COLO829 (cell line): ENCODE data around the gene WIZ.

ENCODE experiments used
- DNase-seq: peaks from one replicate; pipeline ENCODE4 v3.0.0; 2012; ENCODE audit warnings: low spot score

The WIZ gene

DNA sequence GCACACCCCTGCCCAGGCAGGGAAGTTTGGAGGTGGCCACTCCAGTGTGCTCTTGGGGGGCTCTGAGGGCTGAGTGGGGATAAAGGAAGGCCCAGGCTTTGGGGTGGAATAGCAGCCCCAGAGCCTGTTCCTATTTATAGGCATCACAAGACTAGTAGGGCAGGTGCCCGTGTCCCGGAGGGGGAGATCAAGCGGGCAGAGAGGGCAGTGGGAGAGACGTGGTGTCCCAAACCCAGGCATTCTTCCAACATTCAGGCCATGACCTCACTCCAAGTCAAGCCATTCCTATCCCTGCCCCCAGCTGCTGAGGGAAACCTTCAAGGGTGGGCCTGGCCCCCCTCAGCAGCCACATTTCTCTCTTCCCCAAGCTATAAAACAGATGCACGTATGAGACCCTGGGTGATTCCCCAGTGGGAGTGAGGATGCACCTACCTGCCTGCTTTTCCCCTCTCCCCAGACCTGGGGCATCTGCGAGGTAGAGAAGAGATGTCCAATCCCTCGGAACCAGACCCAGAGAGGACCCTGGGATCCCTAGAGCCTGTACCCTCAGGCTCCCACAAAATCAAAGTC, 3.9 kb downstream of the WIZ start:
- no peak for DNase-seq

DNA sequence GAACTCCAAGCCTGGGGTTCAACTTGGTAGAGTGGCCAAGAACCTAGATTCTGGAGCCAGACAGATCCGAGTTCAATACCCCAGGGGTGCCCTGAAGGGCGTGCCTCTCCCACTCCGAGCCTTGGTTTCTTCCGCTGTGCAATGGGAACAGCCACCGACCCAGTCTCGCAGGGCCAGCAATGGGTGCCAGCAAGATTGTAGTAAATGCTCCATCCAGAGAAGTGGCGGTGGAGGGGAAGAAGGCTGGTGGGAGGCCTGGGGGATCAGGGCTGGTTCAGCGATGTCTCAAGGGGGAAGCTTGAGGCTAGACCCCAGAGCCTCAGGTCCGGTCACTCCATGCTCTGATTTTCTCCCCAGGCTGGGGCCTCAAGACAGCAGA, 4.5 kb downstream of the WIZ start:
- DNase-seq, result no peak

DNA sequence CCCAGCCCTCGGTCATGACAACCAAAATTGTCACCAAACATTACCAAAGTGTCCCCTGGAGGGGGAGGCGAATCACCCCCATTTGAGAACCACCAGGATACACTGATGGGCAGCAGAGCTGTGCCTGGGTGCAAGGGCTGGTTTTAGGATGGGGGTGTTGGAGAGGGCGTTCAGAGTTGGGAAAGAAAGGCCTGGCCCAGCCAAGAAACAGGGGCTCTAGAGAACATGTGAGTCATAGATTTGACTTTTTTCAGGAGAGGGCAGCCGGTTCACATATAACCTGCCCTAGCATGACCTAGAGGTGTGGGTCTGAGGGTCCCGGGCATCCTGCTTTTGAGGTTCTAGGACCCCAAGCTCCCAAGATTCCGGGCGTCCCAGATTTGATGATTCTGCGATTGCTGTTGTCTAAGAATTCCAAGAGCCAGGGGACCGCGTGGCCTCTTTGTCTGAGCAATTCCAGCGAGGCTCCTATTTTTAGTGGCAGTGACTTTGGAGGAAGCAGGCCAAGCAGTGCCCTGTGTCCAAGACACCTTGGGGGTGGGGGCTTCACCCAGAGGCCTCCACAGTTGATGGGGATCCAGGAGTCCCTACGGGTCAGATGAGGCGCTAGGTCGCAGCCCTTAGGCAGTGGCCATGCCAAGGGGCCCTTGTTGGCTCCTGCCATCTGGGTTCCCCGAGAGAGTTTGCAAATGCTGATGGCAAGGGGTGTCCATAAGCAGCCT, 5.1 kb downstream of the WIZ start:
- no peak for DNase-seq

DNA sequence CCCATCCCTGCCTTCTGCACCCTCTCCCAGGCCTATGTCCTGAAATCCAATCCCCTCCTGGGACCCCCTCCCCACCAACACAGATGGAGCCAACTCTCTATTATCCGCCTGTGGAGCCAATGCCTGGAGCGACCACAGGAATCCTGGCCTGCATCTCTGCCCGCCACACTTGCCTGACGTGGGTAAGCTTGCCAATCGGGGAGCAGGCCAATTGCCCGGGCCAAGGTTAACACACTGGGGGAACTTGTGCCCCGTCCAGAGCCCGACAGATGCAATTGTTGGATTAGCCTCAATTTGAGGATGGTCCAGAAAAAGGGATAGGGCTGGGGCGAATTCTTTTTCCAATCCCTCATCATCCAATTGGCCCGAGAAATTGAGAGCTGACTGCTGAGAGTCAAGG, 5.9 kb downstream of the WIZ start:
- DNase-seq, result no peak

DNA sequence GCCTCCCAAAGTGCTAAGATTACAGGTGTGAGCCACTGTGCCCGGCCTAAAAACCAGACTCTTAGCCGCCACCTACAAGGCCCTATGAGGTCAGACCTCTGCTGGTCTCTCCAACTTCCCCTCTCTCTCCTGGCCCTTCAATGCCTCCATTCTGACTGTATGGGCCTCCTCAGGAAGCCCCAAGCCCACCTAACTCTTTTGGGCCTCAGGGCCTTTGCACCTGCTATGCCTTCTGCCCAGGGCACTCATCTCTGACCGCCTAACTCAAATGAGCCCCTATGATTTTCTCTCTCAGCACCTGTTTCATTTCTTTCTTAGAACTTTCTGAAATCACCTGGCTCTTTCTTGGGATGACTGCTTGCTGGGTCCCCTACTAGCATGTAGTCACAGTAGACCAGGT, 6.4 kb downstream of the WIZ start:
- DNase-seq, result no peak

DNA sequence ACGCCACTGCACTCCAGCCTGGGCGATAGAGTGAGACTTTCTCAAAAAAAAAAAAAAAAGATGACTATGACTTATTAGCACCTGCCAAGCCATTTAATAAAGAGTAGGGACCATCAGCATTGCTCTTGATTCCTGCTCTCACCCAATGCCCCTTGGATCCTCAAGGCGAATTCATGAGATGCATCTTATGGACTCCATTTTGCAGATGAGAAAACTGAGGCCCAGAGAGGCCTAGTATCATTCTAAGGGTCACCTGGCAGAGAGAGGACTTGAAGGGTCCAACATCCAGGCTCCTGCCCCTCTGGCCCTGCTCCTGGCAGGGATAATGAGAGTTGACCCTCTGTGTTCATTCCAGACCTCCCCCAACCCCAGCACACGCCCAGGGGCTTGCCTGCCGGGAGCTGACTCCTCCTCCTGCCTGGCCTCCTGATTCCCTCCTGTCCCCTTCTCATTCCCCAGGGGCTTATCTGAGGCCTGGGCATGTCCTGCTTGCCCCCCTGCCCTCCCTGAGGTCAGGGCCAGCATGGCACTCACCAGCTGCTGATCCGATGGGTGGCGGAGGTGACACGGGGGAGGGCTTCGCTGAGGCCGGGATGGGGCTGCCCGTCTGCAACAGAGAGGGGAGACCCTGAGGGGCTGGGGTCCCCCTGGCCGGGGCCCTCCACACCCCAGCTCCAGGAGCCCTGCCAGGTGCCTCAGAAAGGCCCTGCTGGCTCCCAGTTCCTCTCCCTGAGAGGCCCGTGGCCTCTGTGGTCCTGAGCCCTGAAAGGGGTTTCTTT, 7.4 kb downstream of the WIZ start:
- no peak for DNase-seq

DNA sequence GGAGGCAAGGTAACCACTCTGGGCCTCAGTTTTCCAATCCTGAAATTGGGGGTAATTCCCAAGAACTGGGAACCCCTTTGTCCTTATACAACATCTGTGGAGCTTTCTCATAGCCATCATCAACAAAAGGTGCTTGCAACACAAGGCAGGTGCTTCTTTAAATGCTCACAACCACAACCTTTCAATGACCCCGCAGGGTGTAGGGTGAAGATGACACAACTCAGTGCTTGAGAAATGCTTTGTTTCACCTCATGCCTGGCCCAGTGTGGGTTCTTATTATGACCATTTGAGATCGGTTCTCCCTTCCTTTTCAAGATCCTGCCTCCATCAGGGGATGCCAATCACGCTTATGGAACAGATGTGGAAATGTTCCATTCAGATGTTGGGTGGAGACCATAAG, 8.4 kb downstream of the WIZ start:
- no peak for DNase-seq

DNA sequence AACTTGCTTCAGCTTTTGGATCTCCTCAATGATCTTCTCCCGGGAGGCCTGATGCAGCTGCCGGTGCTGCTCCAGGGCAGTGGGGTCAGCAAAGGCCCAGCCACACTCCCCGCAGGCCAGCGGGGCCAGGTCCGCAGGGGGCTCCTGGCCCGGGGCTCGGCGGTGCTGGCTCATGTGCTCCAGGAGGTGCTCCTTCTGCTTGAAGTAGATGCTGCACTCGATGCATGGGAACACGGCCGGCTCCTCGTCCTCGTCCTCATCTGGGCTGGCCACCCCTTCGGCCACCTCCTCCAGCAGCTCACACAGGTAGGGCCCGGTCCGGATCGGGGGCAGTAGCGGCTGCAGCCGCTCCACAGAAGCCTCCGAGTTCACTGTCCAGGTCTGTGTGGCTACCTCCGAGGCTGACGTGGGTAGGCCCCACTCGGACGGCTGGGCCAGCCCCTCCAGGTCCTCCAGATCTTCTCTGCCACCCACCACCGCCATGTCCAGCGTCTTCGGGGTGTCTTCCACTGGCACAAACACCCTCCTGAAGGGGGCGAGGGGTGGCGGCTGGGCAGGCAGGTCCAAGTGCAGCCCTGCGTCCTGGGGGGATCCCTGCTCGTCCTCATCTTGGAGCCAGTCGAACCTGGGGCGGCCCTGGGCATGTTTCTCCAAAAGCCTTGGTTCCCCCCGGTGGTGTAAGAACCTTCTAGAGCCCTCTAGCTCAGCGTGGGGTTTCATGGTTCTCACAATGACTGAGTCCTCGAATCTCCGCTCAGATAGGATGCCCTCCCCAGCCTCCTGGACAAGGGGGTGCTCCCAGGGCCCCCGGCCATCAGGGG, 9.7 kb downstream of the WIZ start:
- no peak for DNase-seq

DNA sequence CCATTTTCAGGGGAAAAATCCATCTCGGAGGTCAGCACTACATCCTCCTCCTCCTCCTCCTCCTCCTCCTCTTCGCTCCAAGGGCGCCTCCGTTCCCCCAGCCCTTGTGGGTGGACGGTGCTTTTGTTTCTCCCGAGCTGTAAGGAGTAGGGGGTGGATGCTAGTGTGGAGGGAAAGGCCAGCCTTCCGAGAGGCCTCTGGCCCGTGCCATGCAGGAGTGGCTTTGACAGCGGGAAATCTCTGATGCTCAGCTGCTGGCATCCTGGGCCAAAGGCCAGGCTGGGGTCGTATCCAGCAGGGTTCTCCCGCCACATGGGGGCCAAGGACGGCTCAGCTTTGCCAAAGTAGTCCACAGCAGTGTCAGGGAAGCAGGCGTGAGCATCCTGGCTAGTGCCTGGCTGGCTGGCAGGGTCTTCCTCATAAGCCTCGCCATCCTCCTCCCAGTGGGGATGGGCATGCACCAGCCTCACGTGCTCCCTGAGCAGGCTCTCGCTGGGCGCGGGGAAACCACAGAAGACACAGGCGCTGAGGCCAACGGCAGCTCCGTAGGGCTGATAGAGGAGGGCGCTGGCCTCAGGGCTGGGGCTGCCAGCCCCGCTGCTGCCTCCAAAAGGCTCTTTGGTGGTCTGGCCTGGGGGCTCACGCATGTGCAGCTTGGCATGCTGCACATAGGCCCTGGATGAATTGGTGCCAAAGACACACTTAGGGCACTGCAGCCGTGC, 10.5 kb downstream of the WIZ start:
- no peak for DNase-seq

DNA sequence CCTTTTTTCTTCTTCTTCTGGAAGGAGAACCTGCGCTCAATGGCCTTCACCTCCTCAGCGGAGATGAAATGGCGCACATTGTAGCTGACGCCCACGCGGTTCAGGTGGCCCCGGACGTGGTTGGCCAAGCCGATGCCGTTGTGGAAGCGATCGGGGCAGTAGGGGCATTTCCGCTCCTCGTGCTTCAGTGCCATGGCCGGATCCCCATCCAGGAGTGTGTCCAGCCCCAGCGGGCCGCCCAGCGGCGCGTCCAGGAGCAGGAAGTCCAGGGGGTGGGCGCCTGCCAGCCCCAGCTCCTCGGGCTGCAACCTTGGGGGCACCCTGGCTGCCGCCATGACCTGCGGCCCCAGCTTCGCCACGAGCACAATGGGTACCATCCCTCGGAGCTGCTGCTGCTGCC, 11.2 kb downstream of the WIZ start:
- no peak for DNase-seq

DNA sequence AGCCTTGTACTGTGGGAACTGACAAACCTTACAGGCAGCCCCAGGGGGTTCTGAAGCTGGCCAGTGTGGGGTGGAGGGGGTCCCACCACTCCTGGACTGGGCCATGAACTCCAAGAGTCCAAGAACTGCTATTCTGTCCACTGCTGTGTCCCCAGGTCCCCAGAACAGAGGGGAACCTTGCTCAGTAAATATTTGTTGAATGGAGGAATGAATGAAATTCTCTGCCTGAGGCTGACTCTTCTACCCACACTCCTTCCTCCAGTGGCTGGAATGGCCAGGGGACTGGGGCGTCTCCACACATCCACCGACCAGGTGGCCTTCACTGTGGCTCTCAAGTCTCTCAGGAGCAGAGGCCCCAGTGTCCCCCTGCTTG, 11.6 kb downstream of the WIZ start:
- DNase-seq, result no peak

DNA sequence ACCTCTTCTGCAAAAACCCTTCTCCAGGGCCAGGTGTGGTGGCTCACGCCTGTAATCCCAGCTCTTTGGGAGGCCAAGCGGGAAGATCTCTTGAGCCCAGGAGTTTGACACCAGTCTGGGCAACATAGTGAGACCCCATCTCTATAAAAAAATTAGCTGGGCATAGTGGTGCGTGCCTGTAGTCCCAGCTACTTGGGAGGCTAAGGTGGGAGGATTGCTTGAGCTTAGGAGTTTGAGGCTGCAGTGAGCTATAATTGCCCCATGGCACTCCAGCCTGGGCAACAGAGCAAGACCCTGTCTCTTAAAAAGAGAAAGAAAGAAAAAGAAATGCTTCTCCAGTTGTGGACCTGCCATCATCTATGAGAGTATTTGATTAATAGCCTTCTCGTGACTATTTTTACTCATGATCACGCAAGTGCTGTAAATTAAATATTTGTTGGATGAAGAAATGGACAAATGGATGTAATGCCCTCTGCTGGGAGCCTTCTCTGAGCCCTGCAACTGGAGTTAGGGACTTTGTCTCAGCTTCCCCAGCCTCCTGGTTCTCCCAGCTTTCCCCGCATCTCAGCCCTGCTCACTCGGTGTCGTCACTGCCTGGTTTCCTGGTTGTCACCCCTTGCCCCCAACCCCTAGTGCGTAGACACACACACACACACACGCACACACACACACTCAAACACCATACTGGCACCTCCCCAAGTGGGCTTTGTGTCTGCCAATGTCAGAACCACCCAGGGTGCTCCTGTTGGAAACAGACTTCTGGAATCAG, 12.2 kb downstream of the WIZ start:
- DNase-seq, result no peak

DNA sequence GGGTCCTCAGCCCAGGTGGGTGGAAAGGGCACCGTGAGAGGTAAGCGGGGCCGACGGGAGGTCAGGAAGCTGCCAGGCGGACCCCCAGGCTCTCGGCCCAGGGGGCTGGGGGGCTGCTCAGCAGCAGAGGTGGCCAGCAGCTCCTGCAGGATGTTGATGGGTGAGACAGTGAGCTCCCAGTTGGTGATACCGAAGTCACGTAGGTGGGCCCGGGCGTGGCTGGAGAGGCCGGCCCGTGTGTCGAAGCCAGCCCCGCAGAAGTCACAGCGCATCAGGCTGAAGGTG, 13.0 kb downstream of the WIZ start:
- no peak for DNase-seq

DNA sequence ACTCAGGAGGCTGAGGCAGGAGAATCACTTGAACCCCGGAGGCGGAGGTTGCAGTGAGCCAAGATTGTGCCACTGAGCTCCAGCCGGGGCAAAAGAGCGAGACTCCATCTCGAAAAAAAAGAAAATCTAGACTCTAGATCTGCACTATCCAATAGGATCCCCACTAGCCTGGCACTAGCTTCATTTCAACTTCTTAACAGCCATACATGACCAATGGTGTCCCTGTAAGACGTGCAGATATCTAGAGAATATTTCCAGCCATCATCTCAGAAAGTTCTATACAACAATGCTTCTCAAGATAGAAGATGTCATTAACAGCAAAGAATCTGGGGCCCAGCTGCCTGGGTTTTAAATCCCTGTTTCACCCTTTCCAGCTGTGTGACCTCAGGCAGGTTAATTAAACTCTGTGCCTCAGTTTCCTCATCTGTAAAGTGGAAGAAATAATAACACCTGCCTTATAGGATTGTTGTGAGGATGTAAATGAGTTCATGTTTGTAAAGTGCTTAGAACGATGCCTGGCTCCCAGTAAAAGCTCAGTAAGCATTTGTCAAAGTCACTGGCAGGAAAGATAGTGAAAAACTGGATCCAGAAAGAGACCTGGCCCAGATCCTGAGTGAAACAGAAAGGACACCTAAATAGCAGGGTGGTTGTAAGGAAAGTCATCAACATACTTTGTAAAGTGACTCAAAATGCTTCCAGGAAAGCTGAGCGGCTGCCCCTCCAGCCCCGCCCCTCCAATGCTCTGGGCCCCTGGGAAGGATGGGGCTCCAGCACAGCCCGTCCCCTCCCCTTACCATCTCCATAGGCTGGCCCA, 13.5 kb downstream of the WIZ start:
- DNase-seq, result no peak

DNA sequence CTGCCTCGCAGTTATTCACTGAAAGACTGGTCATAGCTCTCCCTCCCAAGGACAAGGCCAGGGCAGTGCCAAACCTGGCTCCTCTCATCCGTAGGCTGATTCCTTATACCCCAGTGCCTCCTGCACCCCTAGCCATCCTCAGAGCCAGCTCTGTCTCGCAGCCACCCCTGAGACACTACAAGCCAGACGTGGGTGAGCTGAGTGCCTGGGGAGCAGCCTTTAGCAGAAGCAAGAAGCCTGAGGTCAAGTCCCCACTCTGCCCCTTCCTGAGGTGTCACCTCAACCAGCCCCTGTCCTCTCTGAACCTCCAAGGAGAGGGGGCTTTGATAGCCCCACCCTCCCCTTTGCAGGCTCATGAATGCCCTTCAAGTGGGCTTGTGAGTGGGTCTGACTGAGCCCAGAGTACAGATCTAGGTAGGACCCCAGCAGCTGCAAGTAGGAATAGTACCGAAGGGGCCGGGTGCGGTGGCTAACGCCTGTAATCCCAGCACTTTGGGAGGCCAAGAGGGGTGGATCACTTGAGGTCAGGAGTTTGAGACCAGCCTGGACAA, 16.2 kb downstream of the WIZ start:
- DNase-seq, result no peak

DNA sequence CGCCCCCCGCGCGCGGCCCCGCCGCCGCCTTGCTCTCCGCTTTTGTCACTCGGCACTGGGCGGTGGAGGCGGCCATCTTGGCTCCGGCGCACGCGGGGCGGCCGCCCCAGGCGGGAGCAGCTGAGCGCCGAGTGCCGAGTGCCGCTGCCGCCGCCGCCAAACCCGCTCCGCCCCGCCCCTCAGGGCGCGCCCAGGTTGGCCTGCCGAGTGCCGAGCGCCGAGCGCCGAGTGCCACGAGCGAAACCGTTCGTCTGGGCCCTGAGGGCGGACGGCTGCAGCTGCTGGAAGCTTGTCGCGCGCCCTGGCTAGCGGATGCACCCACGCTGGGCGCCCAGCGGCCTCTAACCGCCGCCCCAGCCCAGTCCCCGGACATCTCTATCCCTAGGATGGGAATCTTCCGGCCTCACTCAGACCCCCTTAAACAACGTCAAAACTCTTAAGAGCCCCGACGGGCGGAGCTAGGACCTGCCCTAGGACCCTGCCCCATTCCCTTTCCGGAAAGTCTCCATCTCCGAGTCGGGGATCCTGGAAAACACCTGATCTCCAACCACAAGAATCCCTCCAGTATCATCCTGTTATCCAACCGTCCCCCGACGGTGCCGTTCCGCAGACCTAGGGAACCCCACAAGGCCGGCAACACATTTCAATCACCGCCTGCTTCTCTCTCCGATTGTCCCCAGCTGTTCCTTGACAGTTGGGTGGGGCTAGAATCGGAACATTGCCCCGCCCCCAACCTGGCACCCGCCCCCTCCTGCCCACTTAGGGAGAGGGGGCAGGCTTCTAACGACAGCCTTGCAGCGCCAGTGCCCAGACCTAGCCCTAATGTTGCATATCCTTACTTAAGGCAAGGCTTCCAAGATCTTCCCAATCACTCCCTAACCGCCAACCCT, 16.9 kb downstream of the WIZ start:
- DNase-seq, result peak; percentile 95

DNA sequence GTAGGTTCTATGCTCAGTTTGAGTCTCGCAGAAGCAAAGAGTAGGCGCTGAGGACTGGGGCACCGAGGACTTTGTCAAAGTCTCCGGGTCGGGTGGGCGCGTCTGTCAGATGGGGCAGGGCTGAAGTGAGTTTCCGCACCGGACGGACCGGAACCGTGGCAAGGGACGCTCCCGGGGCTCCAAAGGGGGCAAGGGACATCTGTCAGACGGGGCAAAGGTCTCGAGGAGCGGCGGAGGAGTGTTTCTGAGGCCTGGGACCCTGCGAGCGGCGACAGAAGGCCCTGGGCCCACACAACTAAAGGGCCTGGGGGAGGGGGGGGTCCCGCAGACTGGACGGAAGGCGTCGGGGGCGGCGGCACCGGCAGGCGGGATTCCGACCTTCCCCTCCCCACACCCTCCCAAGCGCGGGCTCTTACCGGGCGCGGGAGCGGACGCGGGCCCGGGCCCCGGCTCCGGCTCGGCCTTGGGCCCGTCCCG, 17.7 kb downstream of the WIZ start:
- no peak for DNase-seq

DNA sequence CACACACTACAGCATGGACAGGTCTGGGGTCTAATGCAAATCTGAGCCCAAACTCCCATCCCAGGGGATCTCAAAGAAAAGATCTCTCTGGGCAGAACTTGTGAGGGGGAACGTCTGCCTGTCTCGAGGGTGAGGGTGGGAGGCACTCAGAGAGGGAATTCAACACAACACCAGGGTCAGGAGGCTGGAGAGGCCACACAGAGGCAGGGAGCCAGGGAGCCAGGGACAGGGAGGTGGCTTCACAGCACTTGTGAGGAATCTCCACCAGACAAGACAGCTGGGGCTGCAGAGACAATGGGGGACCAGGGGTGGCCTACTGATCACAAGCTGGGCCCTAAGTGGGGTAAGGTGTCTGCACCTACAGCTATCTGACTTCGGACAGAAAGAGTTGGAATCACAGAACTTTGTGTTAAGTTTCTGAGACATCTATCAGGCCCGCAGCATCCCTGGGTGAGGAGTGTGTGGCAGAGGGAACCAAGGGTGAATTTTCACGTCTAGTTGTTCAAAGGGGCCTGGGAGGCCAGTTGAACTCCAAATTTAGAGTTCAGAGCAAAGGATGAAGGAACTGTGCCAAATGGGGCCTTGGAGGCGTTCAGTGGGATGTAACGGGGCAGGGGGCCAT, 18.2 kb downstream of the WIZ start:
- DNase-seq, result no peak
